ENCODE results near the gene GGT6. TPM values are rescaled to one million over a fixed set of nuclear protein-coding genes. Genes with fewer than 3 reads are reported as not detected.

Gene GGT6
- polyA plus RNA-seq, 4 donors = 6.1 to 11.3 (median 8.2) TPM

GRCh38 chr17:4511199-4511932 lies 49.0 kb downstream of the GGT6 start:
- DNase-seq (ENCODE audit: low read depth in 4 of 4, low spot score in 3 of 4) = no peak

- no peak for DNase-seq (ENCODE audit: low read depth in 4 of 4, low spot score in 3 of 4)
These were observed 49.8 kb downstream of the GGT6 start for GRCh38 chr17:4510618-4510941.

GRCh38 chr17:4509923-4510617 lies 50.3 kb downstream of the GGT6 start:
- no peak for DNase-seq (ENCODE audit: low read depth in 4 of 4, low spot score in 3 of 4)

GRCh38 chr17:4509401-4509800 lies 51.0 kb downstream of the GGT6 start:
- DNase-seq (ENCODE audit: low read depth in 4 of 4, low spot score in 3 of 4) = no peak

- no peak for DNase-seq (ENCODE audit: low read depth in 4 of 4, low spot score in 3 of 4)
These were observed 52.2 kb downstream of the GGT6 start for GRCh38 chr17:4508207-4508606.

- no peak for DNase-seq (ENCODE audit: low read depth in 4 of 4, low spot score in 3 of 4)
These were observed 52.8 kb downstream of the GGT6 start for GRCh38 chr17:4507361-4508111.

Other genes with a start within 250 kb of the GGT6 start
- 10 to 100 TPM; 62.3 to 72.3 (median 65.4) TPM for gene UBE2G1, start 193.9 kb downstream of the GGT6 start, polyA plus RNA-seq (ENCODE audit: insufficient read length in 4 of 4)
- 1 to 10 TPM; 2.0 to 2.9 (median 2.3) TPM for gene SPNS3, start 126.6 kb downstream of the GGT6 start, polyA plus RNA-seq (ENCODE audit: insufficient read length in 4 of 4)
- gene SPNS2, start 61.7 kb downstream of the GGT6 start, polyA plus RNA-seq (ENCODE audit: insufficient read length in 4 of 4) = 10 to 100 TPM; 31.2 to 52.7 (median 44.5) TPM
- 10 to 100 TPM; 34.7 to 49.4 (median 40.0) TPM for gene MYBBP1A, start 5.2 kb downstream of the GGT6 start, polyA plus RNA-seq (ENCODE audit: insufficient read length in 4 of 4)
- gene SMTNL2, start 24.0 kb upstream of the GGT6 start, polyA plus RNA-seq (ENCODE audit: insufficient read length in 4 of 4) = 10 to 100 TPM; 55.0 to 66.4 (median 60.5) TPM
- 1 to 10 TPM in 1 of 4 donors, under 1 TPM in 3; 0.17 to 1.1 (median 0.38) TPM for gene ALOX15, start 81.1 kb upstream of the GGT6 start, polyA plus RNA-seq (ENCODE audit: insufficient read length in 4 of 4)
- gene PELP1, start 143.6 kb upstream of the GGT6 start, polyA plus RNA-seq (ENCODE audit: insufficient read length in 4 of 4) = 10 to 100 TPM; 40.8 to 55.7 (median 50.3) TPM
- gene ARRB2, start 150.1 kb upstream of the GGT6 start, polyA plus RNA-seq (ENCODE audit: insufficient read length in 4 of 4) = 10 to 100 TPM; 29.2 to 34.7 (median 31.2) TPM
- gene MED11, start 170.9 kb upstream of the GGT6 start, polyA plus RNA-seq (ENCODE audit: insufficient read length in 4 of 4) = 10 to 100 TPM; 24.0 to 28.8 (median 27.1) TPM
- gene ZMYND15, start 179.3 kb upstream of the GGT6 start, polyA plus RNA-seq (ENCODE audit: insufficient read length in 4 of 4) = under 1 TPM; 0.41 to 0.95 (median 0.45) TPM
- gene CXCL16, start 179.4 kb upstream of the GGT6 start, polyA plus RNA-seq (ENCODE audit: insufficient read length in 4 of 4) = 10 to 100 TPM; 12.5 to 15.6 (median 13.8) TPM
- 1 to 10 TPM in 3 of 4 donors, under 1 TPM in 1; 0.97 to 3.5 (median 1.9) TPM for gene TM4SF5, start 211.3 kb upstream of the GGT6 start, polyA plus RNA-seq (ENCODE audit: insufficient read length in 4 of 4)
- gene VMO1, start 225.8 kb upstream of the GGT6 start, polyA plus RNA-seq (ENCODE audit: insufficient read length in 4 of 4) = 1 to 10 TPM in 1 of 4 donors, under 1 TPM in 3; 0.31 to 1.1 (median 0.42) TPM
- 10 to 100 TPM in 1 of 4 donors, 1 to 10 TPM in 3; 3.8 to 14.9 (median 5.7) TPM for gene GLTPD2, start 228.4 kb upstream of the GGT6 start, polyA plus RNA-seq (ENCODE audit: insufficient read length in 4 of 4)
- 100 to 1,000 TPM; 114 to 153 (median 122) TPM for gene PSMB6, start 235.6 kb upstream of the GGT6 start, polyA plus RNA-seq (ENCODE audit: insufficient read length in 4 of 4)
- gene PLD2, start 246.6 kb upstream of the GGT6 start, polyA plus RNA-seq (ENCODE audit: insufficient read length in 4 of 4) = 10 to 100 TPM; 36.2 to 39.4 (median 38.5) TPM

All from right renal pelvis (tissue), 4 donors.